ENCODE data around the gene PRRG3.

DNA sequence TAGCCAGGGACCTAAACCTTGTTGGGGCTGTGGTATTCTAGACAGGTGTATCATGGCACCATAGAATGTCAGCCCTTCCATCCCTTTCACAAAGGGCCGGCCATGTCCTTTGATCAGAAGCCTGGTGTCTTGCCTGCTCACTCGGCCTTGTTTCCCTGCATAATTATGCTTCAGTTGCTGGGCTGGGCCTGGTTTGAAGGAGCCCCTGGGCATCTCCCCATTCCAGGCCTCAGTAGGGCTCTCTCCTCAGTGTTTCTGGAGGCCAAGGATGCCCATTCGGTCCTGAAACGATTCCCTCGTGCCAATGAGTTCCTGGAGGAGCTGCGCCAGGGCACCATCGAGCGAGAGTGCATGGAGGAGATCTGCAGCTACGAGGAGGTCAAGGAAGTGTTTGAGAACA is 4.5 kb downstream of the PRRG3 start:
- TF ChIP-seq, protein P1, sequence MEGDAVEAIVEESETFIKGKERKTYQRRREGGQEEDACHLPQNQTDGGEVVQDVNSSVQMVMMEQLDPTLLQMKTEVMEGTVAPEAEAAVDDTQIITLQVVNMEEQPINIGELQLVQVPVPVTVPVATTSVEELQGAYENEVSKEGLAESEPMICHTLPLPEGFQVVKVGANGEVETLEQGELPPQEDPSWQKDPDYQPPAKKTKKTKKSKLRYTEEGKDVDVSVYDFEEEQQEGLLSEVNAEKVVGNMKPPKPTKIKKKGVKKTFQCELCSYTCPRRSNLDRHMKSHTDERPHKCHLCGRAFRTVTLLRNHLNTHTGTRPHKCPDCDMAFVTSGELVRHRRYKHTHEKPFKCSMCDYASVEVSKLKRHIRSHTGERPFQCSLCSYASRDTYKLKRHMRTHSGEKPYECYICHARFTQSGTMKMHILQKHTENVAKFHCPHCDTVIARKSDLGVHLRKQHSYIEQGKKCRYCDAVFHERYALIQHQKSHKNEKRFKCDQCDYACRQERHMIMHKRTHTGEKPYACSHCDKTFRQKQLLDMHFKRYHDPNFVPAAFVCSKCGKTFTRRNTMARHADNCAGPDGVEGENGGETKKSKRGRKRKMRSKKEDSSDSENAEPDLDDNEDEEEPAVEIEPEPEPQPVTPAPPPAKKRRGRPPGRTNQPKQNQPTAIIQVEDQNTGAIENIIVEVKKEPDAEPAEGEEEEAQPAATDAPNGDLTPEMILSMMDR (IDR thresholded peaks at IDR 0.05; ENCODE audit: low read length), result no peak
- no peak for TF ChIP-seq EZH2 (IDR thresholded peaks at IDR 0.05; ENCODE audit: borderline replicate concordance, low read length)
